GM19468 (cell line): ENCODE measurements around the gene PSMB7.

Experiments
- ATAC-seq: cut with Tn5 transposase; IDR thresholded peaks from one replicate; pipeline ENCODE4 v1.9.1; 2021; ENCODE audit warnings: mild to moderate bottlenecking, moderate library complexity, moderate number of reproducible peaks; ENCODE audit not compliant: unreplicated experiment; ENCODE audit errors: extremely low read depth

Gene PSMB7

GRCh38 chr9:124348363-124348762 lies 66.9 kb downstream of the PSMB7 start:
- no peak for ATAC-seq

GRCh38 chr9:124347968-124348358 lies 67.3 kb downstream of the PSMB7 start:
- ATAC-seq, result no peak

GRCh38 chr9:124347206-124347967 lies 67.9 kb downstream of the PSMB7 start:
- ATAC-seq, result no peak

- ATAC-seq, result no peak
These were observed 68.7 kb downstream of the PSMB7 start for GRCh38 chr9:124346347-124347163.

- ATAC-seq, result no peak
These were observed 69.4 kb downstream of the PSMB7 start for GRCh38 chr9:124345751-124346281.

GRCh38 chr9:124345063-124345462 lies 70.2 kb downstream of the PSMB7 start:
- no peak for ATAC-seq

- ATAC-seq, result no peak
These were observed 70.8 kb downstream of the PSMB7 start for GRCh38 chr9:124344291-124345050.

GRCh38 chr9:124343533-124344290 lies 71.5 kb downstream of the PSMB7 start:
- ATAC-seq, result no peak

- no peak for ATAC-seq
These were observed 72.3 kb downstream of the PSMB7 start for GRCh38 chr9:124342776-124343485.

- no peak for ATAC-seq
These were observed 72.9 kb downstream of the PSMB7 start for GRCh38 chr9:124342402-124342775.

GRCh38 chr9:124341455-124342170 lies 73.6 kb downstream of the PSMB7 start:
- ATAC-seq, result no peak

GRCh38 chr9:124340219-124341069 lies 74.8 kb downstream of the PSMB7 start:
- ATAC-seq, result no peak

GRCh38 chr9:124339603-124340146 lies 75.6 kb downstream of the PSMB7 start:
- no peak for ATAC-seq

GRCh38 chr9:124337562-124337961 lies 77.7 kb downstream of the PSMB7 start:
- ATAC-seq, result no peak

GRCh38 chr9:124335320-124335707 lies 79.9 kb downstream of the PSMB7 start:
- ATAC-seq, result no peak

GRCh38 chr9:124334568-124335319 lies 80.5 kb downstream of the PSMB7 start:
- no peak for ATAC-seq

GRCh38 chr9:124333203-124333579 lies 82.1 kb downstream of the PSMB7 start:
- no peak for ATAC-seq
